Mucosa of gallbladder (tissue), 1 donor: ENCODE data around the gene AMPD3. TPM values are rescaled to one million over a fixed set of nuclear protein-coding genes. Genes with fewer than 3 reads are reported as not detected.
"Not testable (repeated sequence)": the region's sequence is repeated elsewhere in the genome, so short reads cannot be mapped to it uniquely, and the experiment has no call there.

Source experiments
- DNase-seq: peaks from one replicate; pipeline ENCODE4 v3.0.0-alpha.2; 2020; ENCODE audit warnings: low spot score
- total RNA-seq: library from RNA; stranded (reverse); gene quantifications from one replicate; pipeline ENCODE4 v1.2.1, GENCODE V29; 2021
- donor health status: DM: no; HTN: no; CAD: no.

Gene AMPD3
- total RNA-seq, result 17.6 TPM

DNA sequence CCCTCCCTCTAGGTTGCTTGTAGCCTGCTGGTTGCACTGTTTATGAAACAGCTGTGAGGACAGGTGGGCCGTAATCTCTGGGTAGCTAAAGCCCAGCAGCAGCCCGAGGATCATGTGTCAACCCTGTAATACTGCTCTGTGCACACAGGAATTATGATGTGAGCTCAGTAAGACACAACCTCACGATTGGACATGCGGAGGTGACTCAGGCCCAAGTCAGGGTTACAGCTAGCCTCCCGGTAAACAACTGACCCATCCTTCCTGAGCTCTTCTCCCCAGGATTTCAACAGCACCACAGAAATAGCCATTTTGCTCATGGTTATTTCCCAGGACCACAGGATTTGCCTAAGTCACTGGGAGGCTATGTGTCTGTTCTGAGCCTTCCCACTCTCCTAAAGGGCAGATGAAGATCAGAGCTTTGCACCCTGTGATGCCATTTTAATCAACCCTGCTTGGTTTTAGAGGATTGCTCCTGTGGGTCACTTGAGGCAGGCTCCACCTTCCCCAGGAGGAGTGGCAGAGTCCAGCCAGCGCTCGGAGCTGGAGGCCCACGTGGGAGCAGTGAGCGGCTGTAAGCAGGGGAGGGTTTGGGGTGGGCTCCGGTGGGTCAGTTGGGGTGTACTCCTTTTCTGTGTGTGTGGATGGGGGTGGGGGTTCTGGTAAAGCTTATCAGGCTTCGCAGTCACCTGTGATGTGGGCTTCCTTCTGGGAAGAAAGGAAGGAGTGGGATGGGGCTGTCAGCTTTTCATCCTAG is at the start of gene AMPD3:
Gene AMPD3 (plus strand): TSS at position 387 of the 754 bp plus-strand sequence. CDS start 6,256 bp downstream, outside the sequence.
- no peak for DNase-seq

DNA sequence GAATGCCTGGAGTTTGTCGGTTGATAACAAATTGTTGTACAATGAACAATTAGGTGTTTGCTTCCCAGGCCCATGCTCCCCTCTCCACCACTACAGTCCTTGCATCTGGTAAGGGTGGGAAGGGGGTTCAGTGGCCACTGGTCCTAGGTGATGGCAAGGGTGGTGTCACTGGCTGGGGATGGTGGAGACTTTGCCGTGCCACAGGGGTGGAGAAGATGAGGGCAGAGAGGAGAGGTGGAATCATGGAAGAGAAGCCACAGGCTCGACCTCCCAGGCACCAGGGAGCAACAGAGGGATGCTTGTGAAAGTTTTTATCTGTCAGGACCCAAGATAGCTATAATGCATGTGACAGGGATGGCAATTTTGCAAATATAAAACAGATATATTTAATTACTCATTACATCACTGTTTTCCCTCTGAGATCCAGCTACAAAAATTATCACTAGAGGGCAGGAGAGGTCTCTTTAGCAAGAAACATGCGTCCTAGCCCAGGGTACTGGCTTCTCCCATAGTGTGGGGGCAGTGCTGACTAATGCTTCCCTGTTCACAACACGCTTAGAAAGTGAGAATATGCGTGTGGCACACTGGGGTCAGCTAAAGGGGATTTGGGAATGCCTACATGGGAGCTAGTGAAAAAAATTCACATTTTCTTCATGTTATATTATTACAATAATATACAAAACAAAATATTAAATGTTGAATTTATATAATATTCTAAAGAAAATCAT is 49.0 kb upstream of the AMPD3 start:
- peak; percentile 70 for DNase-seq

DNA sequence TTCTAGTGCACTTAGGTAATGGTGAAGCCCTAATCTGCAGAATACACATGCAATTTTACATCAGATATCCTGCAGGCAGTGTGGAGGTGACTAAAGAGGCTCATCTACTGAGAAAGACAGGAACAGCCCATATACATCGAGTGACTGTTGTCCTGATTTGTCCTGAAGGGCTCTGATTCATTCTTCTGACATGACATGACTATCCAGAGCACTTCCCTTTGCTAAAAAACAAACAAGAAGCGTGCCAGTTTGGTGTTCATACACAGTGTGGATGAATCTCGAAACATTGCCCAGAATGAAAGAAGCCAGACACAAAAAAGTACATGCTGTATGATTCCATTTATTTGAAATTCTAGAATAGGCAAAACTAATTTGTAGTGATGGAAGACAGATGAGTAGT is 48.0 kb upstream of the AMPD3 start:
- DNase-seq, result no peak

DNA sequence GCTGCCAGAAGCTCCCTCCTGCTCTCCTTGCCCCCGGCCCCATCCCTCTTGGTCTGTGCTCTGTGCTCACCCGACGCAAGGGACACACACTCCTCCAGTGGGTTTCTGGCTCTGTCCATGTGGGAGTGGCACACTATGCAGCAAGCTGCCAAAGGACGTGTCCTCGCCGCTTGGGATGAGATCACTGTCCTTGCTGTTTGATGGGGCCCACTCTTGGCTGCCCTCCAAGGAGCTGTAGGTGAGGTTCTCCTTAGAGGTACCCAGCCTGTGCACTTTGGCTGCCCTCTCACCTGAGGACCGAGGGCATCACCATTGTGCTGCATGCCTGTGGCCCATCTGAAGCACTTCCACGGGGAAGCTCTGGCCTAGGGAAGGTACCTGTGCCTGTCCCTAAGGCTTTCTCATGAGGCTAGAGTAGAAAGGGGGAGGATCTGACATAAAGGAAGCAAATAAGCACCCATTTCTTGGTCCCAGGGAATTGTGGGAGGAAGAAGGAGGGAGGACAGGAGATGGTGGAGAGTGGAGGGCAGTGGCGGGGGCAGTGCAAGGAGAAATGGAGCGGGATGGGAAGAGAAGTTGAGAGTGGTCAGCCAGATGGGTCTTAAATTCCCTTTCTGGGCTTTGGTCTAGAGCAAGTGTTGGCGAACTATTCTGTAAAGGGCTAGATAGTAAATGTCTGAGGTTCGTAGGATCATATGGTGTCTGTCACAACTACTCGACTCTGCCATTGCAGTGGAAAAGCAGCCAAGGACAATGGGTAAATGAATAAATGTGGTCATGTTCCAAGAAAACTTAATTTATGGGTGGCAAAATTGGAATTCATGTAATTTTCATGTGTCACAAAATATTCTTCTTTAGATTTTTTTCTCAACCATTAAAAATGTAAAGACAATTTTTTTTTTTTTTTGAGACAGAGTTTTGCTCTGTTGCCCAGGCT is 47.0 kb upstream of the AMPD3 start:
- DNase-seq, result no peak

DNA sequence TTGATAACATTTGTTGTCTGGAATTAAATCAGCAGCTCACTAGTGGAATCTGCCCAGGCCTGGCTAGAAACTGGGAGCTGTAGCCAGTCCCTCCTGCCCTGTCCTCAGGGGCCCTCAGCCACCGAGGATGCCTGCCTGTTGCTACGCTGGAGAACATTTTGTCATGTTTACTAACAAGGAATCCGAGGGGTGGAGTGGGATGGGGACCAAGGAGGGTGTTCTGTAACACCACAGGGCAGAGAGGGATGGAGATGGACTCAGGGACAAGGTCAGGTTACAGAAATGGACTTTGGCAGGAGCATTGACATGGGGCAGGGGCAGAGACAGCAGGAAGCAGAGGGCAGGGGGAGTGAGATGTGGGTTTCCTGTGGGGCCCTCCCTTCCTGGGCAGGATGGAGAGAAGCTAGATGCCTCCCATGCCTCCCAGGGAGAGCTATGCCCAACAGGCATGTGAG is 45.8 kb upstream of the AMPD3 start:
- DNase-seq, result no peak

DNA sequence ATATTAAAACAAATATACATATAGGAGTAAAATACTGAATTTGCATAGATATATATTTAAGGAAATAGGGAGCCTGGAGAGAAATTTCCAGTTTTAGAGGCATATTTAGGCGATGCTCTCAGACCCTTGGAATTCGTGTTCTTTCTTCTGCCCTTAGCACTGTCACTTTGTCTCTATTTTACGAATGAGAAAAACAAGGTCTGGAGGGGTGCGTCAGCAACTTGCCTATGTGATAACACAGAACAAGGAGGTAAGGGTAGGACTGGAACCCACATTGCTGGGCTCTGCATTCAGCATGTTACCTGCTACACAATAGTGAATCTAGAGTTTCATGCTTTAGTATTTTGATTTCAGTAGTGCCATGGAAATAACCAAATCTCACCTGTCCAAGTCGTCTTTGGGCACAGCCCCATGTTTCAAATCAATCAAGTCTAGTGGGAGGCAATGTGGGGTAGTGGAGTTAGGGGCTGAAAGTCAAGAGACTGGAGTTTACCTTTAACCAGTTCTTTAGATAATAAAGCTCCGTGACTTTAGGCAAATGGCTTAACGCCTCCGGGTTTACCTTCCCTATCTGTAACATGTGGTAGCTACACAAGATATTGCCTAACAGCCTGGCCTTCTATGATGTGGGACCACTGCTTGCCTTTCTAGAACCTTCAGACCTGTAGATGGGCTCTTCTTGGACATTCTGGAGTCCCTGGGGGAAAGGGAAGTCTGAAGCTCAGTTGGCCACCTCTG is 44.8 kb upstream of the AMPD3 start:
- no peak for DNase-seq

DNA sequence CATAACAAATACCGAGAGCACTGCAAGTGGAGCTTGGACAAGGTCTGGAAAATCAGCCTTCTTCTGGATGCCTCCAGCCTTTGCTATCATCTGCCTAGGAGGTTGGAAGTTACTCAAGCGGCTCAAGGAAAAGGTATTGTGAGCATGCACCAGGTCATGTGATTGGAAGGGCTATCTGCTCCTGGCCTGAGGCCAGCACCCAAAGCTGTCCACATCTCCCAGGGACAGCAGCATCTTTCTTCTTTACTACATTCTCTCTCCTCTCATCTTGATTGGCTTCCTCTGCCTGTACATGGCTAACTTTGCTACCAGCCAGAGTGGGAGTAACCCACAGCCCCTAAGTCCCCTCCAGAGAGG is 44.2 kb upstream of the AMPD3 start:
- no peak for DNase-seq

DNA sequence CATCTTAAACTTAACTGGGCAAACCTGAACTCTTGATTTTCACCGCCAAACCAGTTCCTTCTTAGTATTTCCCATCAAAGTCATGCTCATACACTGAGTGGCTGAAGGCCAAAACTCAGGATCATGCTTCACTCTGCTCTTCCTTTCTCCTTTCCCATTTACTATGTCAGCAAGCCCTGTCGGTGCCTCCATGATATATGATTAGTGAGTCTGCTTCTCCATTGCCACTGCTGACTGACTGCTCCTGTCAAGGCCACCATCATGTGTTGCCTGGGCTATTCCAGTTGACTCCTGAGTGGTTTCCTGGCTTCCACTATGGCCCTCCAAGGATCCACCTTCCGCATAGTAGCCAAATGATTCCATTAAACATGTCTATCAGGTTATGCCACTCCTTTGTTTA is 42.8 kb upstream of the AMPD3 start:
- DNase-seq, result no peak

DNA sequence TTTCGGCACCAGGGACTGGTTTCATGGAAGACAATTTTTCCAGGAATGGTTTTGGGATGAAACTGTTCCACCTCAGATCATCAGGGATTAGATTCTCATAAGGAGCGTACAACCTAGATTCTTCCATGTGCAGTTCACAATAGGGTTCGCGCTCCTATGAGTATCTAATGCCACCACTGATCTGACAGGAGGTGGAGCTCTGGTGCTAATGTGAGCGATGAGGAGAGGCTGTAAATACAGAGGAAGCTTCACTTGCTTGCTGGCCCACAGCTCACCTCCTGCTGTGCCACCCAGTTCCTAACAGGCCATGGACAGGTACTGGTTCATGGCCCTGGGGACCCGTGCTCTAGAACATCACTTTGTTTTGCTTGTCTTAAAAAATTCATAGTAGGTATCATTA is 41.8 kb upstream of the AMPD3 start:
- DNase-seq, result no peak

DNA sequence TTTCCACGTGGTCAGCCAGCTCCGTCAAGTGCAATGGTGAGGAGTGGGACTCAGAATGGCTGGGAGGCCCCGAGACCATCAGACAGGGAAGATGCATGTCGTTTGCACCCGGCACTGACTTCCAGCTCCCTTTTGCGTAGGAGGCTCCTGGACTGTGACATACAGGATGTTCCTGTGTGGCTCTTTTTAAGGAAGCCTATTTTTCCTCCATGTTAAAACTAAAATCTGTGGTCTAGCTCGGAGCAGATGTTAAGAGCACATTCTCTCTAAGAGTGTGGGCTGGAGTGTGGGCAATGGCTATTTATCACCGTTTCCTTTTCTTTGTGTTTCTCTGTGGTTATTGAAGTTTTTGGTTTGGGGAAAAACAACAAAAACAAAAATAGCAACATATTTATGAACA is 40.9 kb upstream of the AMPD3 start:
- no peak for DNase-seq

DNA sequence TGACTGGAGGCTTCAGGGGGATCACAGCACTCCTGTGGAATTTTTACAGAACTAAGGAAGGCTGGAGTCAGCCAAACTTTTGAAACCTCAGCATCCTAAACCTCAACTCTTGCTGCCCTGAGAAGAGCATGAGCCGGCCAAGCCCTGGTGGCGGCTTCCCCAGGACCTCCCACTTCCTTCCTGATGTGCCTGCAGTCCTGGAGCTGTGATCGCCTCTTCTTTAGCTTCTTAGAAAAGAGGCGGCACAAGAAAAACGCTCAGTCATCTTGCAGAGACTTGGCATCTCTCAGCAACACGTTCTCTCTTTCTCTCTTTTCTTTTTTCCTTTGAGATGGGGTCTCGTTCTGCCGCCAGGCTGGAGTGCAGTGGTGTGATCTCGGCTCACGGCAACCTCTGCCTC is 40.4 kb upstream of the AMPD3 start:
- peak; percentile 38 for DNase-seq

DNA sequence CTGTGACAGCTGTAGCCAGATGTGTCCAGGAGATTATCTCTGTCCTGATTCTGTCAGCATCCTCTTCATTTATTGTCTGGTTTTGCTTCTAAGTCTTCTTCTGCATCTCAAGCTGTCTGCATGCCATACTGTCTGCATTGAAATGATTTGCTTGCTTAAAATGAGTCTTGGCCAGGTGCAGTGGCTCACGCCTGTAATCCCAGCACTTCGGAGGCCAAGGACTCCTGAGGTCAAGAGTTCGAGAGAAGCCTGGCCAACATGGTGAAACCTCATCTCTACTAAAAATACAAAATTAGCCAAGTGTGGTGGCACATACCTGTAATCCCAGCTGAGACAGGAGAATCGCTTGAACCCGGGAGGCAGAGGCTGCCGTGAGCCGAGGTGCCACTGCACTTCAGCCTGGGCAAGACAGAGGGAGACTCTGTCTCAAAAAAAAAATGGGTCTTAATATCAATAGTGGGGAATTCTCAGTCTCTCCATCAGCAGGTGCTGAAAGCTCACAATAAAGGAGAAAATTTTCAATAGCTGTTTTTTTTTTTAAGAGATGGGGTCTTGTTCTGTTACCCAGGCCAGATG is 39.2 kb upstream of the AMPD3 start:
- DNase-seq, result no peak

DNA sequence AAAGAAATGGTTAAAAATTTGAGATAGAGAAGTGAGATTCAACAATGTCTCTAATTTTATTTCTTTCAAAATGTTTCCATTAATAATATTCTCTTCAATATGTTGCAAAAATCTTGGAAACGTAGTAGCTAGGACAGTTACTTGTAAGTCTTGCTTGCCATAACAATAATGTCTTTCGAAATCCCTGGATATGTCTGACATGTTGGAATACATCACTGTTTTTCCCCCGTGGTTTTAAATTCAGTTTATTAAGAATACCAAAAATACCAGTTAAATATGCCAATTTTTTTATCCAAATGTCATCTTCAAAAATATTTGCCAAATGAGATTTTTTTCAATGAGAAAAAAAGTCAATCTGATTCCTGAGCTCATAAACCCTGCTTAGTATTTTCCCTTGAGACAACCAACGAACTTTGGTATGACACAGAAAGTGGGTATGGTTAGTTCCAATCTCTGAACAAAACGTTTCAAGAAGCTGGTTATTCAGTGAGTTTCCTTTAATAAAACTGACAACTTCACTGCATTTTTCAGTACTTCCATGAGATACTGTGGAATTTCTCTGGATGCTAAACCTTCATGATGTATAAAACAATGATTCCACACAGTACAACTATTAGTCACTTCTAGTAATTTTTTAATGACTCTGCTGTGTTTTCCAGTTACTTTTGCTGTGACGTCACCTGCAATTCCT is 36.7 kb upstream of the AMPD3 start:
- no peak for DNase-seq

DNA sequence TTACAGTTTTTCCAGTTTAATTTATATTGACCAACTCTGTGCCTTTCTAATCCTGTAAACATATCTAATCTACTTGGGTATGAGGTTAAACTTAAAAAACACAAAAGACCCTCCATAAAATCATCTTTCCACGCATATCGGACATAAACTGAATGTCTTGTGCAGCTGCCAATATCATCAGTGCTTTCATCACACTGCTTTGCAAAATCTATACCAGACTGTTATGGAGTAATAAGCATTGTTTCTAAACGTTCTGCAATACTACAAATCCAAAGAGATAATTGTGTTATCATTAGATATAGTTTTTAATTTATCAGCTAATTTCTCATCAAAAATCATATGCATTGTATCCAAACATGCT is 36.1 kb upstream of the AMPD3 start:
- no peak for DNase-seq

DNA sequence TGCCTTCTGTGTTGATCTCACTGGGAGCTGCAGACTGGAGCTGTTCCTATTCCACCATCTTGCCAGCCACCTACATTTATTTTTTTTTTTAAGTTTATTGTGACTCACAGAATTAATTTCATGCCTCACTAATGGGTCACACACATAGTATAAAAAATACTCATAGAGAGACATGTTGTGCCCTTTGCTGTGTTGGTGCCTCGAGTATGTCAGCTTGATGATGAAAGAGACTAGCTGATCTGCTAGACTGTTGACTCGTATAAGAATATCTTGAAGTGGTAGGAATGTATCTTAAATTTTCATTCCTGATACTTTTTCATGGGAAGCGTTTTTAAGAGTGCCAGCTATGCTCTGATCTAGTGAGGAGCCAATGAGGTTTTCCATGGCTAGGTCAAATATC is 28.6 kb upstream of the AMPD3 start:
- DNase-seq, result no peak

DNA sequence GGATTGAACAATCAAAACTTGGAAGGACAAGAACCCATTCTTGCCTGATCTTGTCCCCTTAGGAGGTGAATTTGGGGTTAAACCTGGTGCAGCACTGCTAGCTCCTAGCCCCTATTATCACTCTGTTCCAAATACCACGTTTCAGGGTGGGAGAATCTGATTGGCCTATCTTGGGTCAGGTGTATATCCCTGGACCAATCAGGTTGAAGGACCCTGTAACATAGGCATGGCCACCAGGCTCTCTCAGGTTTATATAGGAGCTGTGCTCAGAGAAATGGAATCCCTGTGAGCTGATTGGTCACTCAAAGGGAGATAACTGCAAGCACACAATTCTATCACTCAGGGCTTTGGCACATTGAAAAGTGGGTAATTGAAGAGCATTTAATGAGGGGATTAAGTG is 26.6 kb upstream of the AMPD3 start:
- no peak for DNase-seq

DNA sequence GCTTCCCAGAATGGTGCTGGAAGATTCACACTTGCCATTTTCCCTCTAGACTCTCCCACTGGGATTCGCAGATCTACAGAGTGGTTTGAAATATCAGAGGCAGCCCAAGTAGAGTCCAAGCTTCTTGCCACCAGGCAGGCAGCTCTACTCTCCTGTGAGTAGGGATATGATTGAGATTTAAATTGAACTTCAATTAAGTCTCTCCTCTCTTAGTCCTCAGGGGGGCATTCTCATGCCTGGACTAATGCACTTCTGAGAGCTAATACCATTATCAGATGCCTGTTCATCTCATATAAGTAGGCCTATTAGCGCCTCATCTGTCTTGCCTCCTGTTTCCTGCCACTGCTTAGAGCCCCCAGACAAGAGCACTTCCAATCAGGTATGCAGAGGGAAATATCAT is 25.5 kb upstream of the AMPD3 start:
- no peak for DNase-seq

DNA sequence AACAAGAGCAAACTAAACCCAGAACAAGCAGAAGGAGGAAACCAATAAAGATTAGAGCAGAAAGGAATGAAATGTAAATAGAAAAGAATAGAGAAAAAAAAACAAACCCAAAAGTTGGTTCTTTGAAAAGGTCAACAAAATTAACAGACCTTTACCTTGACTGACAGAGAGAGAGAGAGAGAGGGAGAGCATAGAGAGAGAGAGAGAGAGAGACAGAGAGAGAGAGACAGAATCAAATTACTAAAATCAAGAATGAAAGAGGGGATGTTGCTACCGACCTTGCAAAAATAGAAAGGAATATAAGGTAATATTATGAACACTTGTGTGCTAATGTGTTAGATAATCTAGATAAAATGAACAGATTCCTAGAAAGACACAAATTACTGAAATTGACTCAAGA is 22.6 kb upstream of the AMPD3 start:
- no peak for DNase-seq

DNA sequence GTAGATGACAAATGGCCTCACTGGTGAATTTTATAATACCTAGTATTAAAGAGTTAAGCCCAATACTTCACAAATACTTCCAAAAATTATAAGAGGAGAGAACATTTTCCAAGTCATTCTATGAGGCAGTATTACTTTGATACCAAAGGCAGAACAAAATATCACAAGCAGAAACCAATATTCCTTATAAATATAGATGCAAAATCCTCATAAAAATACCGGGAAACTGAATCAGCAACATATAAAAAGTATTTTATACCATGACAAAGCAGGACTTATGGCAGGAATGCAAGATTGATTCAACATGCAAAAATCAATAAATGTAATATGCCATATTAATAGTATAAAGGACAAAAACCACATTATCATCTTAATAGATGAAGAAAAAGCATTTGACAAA is 22.1 kb upstream of the AMPD3 start:
- DNase-seq, result no peak

DNA sequence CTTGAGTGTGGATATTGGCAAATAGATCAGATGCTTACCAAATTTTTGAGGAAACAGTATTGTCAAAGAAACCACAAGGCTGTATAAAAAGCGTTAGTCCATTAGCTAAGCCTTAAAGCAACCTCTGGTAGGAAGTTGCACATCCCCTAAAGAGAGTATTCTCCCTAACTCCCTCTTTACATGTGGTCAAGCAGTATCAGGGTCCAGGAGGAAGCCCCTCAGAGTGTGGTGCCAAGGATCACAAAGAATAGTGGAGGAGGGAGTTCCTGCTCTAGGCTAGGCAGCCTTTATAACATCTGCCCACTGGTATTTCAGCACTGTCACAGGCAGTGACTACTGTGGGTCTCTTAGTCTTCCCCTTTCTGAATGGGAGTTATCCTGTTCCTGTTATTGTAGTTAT is 18.8 kb upstream of the AMPD3 start:
- no peak for DNase-seq

DNA sequence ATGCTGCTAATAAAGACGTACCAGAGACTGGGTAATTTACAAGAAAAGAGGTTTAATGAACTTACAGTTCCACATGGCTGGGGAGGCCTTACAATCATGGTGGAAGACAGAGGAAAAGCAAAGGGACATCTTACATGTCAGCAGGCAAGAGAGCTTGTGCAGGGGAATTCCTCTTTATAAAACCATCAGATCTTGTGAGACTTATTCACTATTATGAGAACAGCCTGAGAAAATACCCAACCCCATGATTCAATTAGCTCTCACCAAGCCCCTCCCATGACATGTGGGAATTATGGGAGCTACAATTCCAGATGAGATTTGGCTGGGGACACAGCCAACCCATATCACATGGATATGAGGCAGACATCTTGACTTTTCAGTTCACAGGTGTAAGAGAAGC is 18.4 kb upstream of the AMPD3 start:
- not testable (repeated sequence) for DNase-seq
